Measurements from ENCODE around the gene KCTD3. TPM values are rescaled to one million over a fixed set of nuclear protein-coding genes. Genes with fewer than 3 reads are reported as not detected.

Gene KCTD3
- total RNA-seq, 1 donor from 2014 or later = 25.2 TPM

DNA sequence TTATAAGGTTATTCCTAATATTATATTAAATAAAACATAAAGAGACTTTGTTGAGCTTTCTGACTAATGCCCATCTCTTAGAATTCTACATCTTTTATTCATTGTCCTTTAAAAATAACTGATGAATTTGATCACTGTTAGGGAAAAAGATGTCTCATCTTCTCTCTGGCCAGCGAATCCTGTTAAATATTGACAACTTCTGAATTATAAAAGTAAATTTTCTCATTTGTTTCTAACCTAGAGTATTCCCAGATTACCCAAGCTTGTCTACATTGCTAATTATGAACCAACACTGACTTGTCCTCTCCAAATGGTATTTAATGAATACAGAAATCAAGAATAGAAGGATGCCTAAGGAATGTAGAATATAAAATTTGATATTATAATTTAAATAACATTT lies 24.8 kb upstream of the KCTD3 start:
- no peak for FAIRE-seq

DNA sequence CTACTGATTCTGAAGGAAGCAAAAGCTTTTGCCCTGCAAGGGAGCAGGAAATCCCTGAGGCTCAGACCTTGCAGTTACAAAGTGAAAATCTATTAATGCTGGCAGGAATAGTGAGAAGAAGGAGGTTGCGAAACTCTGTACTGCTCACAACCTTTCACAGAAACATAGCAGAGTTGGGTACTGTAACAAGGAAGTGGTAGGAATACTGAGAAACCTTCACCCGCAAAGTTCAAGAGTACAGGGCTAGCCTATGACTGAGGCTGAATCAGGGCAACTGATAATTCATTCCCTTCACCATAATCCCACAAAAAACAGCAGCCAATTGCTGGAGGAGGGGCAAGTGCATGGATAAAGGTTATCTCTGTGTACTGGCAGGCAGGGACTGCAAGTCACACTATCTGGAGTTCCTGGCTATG lies 23.9 kb upstream of the KCTD3 start:
- peak; percentile 56 for DNase-seq (ENCODE audit: low read depth)
- no peak overlapping the region for H3K4me2 ChIP-seq (ENCODE audit: low read length)

More for the DNA sequence above, 24.8 kb upstream of the KCTD3 start:
- Histone ChIP-seq H3K27me3 (ENCODE audit: insufficient read depth, low read length) (no peaks in the 10 kb centered on the region), H3K27ac (ENCODE audit: low read depth, low read length) (no peak overlapping the region), H3K79me2 (ENCODE audit: insufficient read depth, low read length) (no peaks in the 10 kb centered on the region), H2AFZ (ENCODE audit: low read depth, low read length) (no peak overlapping the region), H3K4me1 (ENCODE audit: insufficient read depth, low read length) (no peaks in the 10 kb centered on the region), H3K4me3 (ENCODE audit: insufficient read depth, low read depth, low read length) (no peak overlapping the region), H3K4me2 (ENCODE audit: low read length) (no peak overlapping the region), H4K20me1 (ENCODE audit: insufficient read depth, low read length) (no peaks in the 10 kb centered on the region), H3K9me3 (ENCODE audit: insufficient read depth, low read depth, low read length) (peaks cover 3% of the 10 kb centered on the region), H3K36me3 (ENCODE audit: insufficient read depth, low read length) (no peaks in the 10 kb centered on the region), H3K9ac (ENCODE audit: low read length) (no peak overlapping the region)
- Mint-ChIP-seq H3K9me3 (ENCODE audit: unreplicated experiment) (no peaks in the 10 kb centered on the region), H3K36me3 (ENCODE audit: low read depth, unreplicated experiment) (no peaks in the 10 kb centered on the region), H3K4me3 (ENCODE audit: unreplicated experiment) (no peak overlapping the region), H3K27ac (ENCODE audit: unreplicated experiment) (no peak overlapping the region), H3K27me3 (ENCODE audit: low read depth, unreplicated experiment) (no peaks in the 10 kb centered on the region), H3K4me1 (ENCODE audit: low read depth, unreplicated experiment) (no peaks in the 10 kb centered on the region)
- no peak for TF ChIP-seq EZH2 (IDR thresholded peaks at IDR 0.05; ENCODE audit: insufficient read depth, low read length)
- TF ChIP-seq, protein P1, sequence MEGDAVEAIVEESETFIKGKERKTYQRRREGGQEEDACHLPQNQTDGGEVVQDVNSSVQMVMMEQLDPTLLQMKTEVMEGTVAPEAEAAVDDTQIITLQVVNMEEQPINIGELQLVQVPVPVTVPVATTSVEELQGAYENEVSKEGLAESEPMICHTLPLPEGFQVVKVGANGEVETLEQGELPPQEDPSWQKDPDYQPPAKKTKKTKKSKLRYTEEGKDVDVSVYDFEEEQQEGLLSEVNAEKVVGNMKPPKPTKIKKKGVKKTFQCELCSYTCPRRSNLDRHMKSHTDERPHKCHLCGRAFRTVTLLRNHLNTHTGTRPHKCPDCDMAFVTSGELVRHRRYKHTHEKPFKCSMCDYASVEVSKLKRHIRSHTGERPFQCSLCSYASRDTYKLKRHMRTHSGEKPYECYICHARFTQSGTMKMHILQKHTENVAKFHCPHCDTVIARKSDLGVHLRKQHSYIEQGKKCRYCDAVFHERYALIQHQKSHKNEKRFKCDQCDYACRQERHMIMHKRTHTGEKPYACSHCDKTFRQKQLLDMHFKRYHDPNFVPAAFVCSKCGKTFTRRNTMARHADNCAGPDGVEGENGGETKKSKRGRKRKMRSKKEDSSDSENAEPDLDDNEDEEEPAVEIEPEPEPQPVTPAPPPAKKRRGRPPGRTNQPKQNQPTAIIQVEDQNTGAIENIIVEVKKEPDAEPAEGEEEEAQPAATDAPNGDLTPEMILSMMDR (IDR thresholded peaks at IDR 0.05; ENCODE audit: insufficient read depth, low read depth, low read length) = no peak
- DNase-seq (ENCODE audit: low read depth) = no peak

DNA sequence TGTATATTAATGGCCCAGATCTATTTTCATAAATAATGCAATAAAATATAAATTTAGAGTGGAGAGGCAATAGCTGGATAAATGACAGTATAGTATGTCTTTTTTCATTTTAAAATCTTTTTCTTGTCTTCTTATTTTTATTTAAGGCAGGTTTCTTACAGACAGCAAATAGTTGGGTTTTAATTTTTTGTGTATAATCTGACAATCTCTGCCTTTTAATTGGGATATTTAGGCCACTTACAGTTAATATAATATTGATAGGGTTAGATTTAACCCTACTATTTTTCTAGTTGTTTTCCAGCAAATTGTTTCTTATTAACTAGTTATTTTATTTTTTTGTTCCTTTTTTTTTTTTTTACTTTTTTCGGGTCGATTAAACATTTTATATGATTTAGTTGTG lies 23.3 kb upstream of the KCTD3 start:
- H3K79me2 ChIP-seq (ENCODE audit: insufficient read depth, low read length) = no peaks in the 10 kb centered on the region
- TF ChIP-seq EZH2 (IDR thresholded peaks at IDR 0.05; ENCODE audit: insufficient read depth, low read length) = no peak
- TF ChIP-seq, protein P1 (IDR thresholded peaks at IDR 0.05; ENCODE audit: insufficient read depth, low read depth, low read length) = no peak
- H3K36me3 ChIP-seq (ENCODE audit: insufficient read depth, low read length) = no peaks in the 10 kb centered on the region
- no peak for FAIRE-seq
- no peak overlapping the region for H3K27ac ChIP-seq (ENCODE audit: low read depth, low read length)
- Mint-ChIP-seq H3K27me3 (ENCODE audit: low read depth, unreplicated experiment) (no peaks in the 10 kb centered on the region), H3K4me1 (ENCODE audit: low read depth, unreplicated experiment) (no peaks in the 10 kb centered on the region), H3K36me3 (ENCODE audit: low read depth, unreplicated experiment) (no peaks in the 10 kb centered on the region), H3K4me3 (ENCODE audit: unreplicated experiment) (no peak overlapping the region), H3K9me3 (ENCODE audit: unreplicated experiment) (no peaks in the 10 kb centered on the region), H3K27ac (ENCODE audit: unreplicated experiment) (no peak overlapping the region)
- no peaks in the 10 kb centered on the region for H3K4me1 ChIP-seq (ENCODE audit: insufficient read depth, low read length)
- no peak overlapping the region for H3K4me2 ChIP-seq (ENCODE audit: low read length)
- no peak overlapping the region for H2AFZ ChIP-seq (ENCODE audit: low read depth, low read length)
- no peak overlapping the region for H3K9ac ChIP-seq (ENCODE audit: low read length)
- no peak for DNase-seq (ENCODE audit: low read depth)
- H4K20me1 ChIP-seq (ENCODE audit: insufficient read depth, low read length) = no peaks in the 10 kb centered on the region
- no peaks in the 10 kb centered on the region for H3K27me3 ChIP-seq (ENCODE audit: insufficient read depth, low read length)
- H3K9me3 ChIP-seq (ENCODE audit: insufficient read depth, low read depth, low read length) = peaks cover 3% of the 10 kb centered on the region
- H3K4me3 ChIP-seq (ENCODE audit: insufficient read depth, low read depth, low read length) = no peak overlapping the region

More for the DNA sequence above, 23.9 kb upstream of the KCTD3 start:
- H3K9ac ChIP-seq (ENCODE audit: low read length) = no peak overlapping the region
- no peak overlapping the region for H3K27ac Mint-ChIP-seq (ENCODE audit: unreplicated experiment)
- H3K4me3 Mint-ChIP-seq (ENCODE audit: unreplicated experiment) = no peak overlapping the region
- H4K20me1 ChIP-seq (ENCODE audit: insufficient read depth, low read length) = no peaks in the 10 kb centered on the region
- no peaks in the 10 kb centered on the region for H3K36me3 Mint-ChIP-seq (ENCODE audit: low read depth, unreplicated experiment)
- TF ChIP-seq, protein P1 (IDR thresholded peaks at IDR 0.05; ENCODE audit: insufficient read depth, low read depth, low read length) = no peak
- TF ChIP-seq EZH2 (IDR thresholded peaks at IDR 0.05; ENCODE audit: insufficient read depth, low read length) = no peak
- no peaks in the 10 kb centered on the region for H3K9me3 Mint-ChIP-seq (ENCODE audit: unreplicated experiment)
- no peak overlapping the region for H3K4me3 ChIP-seq (ENCODE audit: insufficient read depth, low read depth, low read length)
- H2AFZ ChIP-seq (ENCODE audit: low read depth, low read length) = no peak overlapping the region
- peaks cover 3% of the 10 kb centered on the region for H3K9me3 ChIP-seq (ENCODE audit: insufficient read depth, low read depth, low read length)
- H3K27ac ChIP-seq (ENCODE audit: low read depth, low read length) = no peak overlapping the region
- no peak for FAIRE-seq
- H3K27me3 Mint-ChIP-seq (ENCODE audit: low read depth, unreplicated experiment) = no peaks in the 10 kb centered on the region
- H3K27me3 ChIP-seq (ENCODE audit: insufficient read depth, low read length) = no peaks in the 10 kb centered on the region
- no peaks in the 10 kb centered on the region for H3K4me1 Mint-ChIP-seq (ENCODE audit: low read depth, unreplicated experiment)
- H3K36me3 ChIP-seq (ENCODE audit: insufficient read depth, low read length) = no peaks in the 10 kb centered on the region
- no peaks in the 10 kb centered on the region for H3K79me2 ChIP-seq (ENCODE audit: insufficient read depth, low read length)
- no peaks in the 10 kb centered on the region for H3K4me1 ChIP-seq (ENCODE audit: insufficient read depth, low read length)
